Astrocyte of the cerebellum (primary cell): ENCODE data around the gene FXYD6.

Source experiments
- DNase-seq: peaks from one replicate; pipeline ENCODE4 v3.0.0-alpha.2; 2011; ENCODE audit warnings: low read depth
- H3K4me3 ChIP-seq: 2 replicates; pipeline ENCODE4 v1.5.1; 2011; ENCODE audit warnings: mild to moderate bottlenecking, low read depth, low read length, moderate library complexity
- in situ Hi-C: cut with HindIII; loops from 2 replicates; pipeline ENCODE4 v1.10.0; 2017; ENCODE audit warnings: low sequenced_read_pairs
- TF ChIP-seq, protein P1 (sequence below): IDR thresholded peaks from 2 replicates; pipeline ENCODE4 v1.5.1; 2012; ENCODE audit warnings: low read length, low read depth, moderate library complexity, mild to moderate bottlenecking; ENCODE audit errors: missing control alignments

Gene FXYD6

DNA sequence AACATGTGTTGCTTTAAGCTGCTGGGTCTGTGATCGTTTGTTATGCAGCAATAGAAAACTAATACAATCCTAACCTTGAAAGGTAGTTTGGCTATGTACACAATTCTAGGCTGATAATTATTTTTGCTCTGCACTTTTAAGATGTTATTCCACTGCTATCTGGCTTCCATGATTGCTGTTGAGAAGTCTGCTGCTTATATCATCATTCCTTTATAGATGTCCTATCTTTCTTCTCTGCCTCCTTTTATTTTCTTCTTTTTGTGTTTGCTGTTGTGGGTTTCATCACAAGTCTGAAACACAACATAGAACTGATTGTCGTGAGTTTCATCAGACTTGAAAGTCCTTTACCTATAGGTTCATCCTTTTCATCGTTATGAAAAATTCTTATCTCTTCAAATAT, 24.1 kb downstream of the FXYD6 start:
- DNase-seq, result no peak
- H3K4me3 ChIP-seq, result no peak overlapping the region
- TF ChIP-seq, protein P1, sequence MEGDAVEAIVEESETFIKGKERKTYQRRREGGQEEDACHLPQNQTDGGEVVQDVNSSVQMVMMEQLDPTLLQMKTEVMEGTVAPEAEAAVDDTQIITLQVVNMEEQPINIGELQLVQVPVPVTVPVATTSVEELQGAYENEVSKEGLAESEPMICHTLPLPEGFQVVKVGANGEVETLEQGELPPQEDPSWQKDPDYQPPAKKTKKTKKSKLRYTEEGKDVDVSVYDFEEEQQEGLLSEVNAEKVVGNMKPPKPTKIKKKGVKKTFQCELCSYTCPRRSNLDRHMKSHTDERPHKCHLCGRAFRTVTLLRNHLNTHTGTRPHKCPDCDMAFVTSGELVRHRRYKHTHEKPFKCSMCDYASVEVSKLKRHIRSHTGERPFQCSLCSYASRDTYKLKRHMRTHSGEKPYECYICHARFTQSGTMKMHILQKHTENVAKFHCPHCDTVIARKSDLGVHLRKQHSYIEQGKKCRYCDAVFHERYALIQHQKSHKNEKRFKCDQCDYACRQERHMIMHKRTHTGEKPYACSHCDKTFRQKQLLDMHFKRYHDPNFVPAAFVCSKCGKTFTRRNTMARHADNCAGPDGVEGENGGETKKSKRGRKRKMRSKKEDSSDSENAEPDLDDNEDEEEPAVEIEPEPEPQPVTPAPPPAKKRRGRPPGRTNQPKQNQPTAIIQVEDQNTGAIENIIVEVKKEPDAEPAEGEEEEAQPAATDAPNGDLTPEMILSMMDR, result no peak
- in situ Hi-C loops, result no loop called here

DNA sequence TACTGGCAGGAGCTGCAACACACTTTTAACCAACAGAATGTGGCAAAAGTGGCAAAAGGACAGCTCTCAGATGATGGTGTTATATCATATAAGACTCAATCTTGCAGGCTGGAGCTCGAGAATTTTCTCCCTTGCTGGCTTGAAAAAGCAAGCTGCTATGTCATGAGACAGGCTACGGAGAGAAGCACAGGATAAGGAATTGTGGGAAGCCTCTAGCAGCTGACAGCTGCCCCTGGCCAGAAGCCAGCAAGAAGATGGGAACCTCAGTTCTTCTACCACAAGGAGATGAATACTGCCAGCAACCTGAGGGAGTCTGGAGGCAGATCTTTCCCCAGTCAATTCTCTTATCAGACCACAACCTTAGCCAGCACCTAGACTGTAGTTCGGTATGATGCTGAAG, 24.6 kb downstream of the FXYD6 start:
- in situ Hi-C loops, result no loop called here
- TF ChIP-seq, protein P1, result no peak
- no peak overlapping the region for H3K4me3 ChIP-seq
- peak; percentile 5 for DNase-seq

GRCh38 chr11:117851106-117851505, 25.4 kb downstream of the FXYD6 start:
- TF ChIP-seq, protein P1, result no peak
- peak; percentile 55 for DNase-seq
- no peak overlapping the region for H3K4me3 ChIP-seq
- in situ Hi-C loops, result no loop called here

- TF ChIP-seq, protein P1, result no peak
- DNase-seq, result no peak
- no peak overlapping the region for H3K4me3 ChIP-seq
- in situ Hi-C loops, result no loop called here
These were observed 26.6 kb downstream of the FXYD6 start for GRCh38 chr11:117849781-117850414.

- no peak overlapping the region for H3K4me3 ChIP-seq
- DNase-seq, result peak; percentile 59
- in situ Hi-C loops, result no loop called here
- TF ChIP-seq, protein P1, result peak; percentile 99
These were observed 32.6 kb downstream of the FXYD6 start for GRCh38 chr11:117843666-117844484.

DNA sequence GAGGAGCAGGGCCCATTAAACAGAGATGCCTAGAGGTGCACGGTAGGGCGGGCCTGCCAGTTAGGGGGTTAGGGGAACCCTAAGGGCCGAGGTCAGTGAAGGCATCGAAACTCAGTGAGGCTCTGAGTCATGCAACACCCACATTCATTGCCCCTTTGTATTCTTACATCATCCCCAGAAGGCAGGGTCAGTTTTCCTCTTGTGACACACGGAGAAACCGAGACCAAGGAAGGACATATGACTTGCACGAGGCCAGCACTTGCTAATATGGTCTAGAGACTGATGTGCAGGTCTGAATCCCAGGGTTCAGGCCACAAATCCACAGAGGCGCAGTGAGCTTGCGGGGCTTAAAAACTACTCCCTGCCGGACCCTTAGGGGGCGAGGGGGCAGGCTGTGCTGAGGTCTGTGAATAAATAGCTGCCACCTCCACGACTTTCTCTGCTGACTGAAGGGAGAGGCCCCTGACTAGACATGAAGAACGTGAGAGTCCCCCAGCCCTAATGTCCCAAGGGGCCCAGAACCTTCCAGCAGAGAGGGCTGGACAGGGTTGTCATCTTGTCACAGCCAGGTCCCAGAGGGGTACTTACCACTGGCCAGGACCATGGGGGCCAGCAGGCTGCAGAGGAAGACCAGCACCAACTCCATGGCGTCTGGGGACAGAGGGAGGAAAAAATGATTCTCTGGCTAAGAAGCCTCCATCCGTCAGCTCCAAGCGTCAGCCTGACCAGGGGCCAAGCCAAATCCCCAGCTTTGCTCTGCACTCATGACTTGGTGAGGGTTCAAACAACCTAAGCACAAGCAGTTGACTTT, 34.1 kb downstream of the FXYD6 start:
- H3K4me3 ChIP-seq, result no peak overlapping the region
- in situ Hi-C loops, result no loop called here
- TF ChIP-seq, protein P1, result no peak
- no peak for DNase-seq
